RWPE2 (cell line): ENCODE results near the gene GJC2.

Experiments
- ATAC-seq: fragments of 200-7000 bp; cut with Tn5 transposase; 3 replicates; pipeline ENCODE4 v1.9.1; 2021; ENCODE audit warnings: low read depth
- DNase-seq: peaks from one replicate; pipeline ENCODE4 v3.0.0-alpha.2; 2020; ENCODE audit warnings: low spot score
- H3K27ac ChIP-seq: fragments of 450-650 bp; 2 replicates; pipeline ENCODE4 v1.5.1; 2017; ENCODE audit warnings: mild to moderate bottlenecking; ENCODE audit not compliant: poor library complexity, severe bottlenecking
- H3K27me3 ChIP-seq: fragments of 250-450 bp; sonication (Bioruptor Pico); 2 replicates; pipeline ENCODE4 v1.5.1; 2021; ENCODE audit warnings: mild to moderate bottlenecking, moderate library complexity; ENCODE audit not compliant: insufficient read depth, poor library complexity, severe bottlenecking
- H3K36me3 ChIP-seq: fragments of 250-450 bp; sonication (Bioruptor Pico); 2 replicates; pipeline ENCODE4 v1.5.1; 2020; ENCODE audit warnings: low read depth, mild to moderate bottlenecking, moderate library complexity
- H3K4me1 ChIP-seq: fragments of 250-450 bp; sonication (Bioruptor Pico); 2 replicates; pipeline ENCODE4 v1.5.1; 2021; ENCODE audit warnings: mild to moderate bottlenecking, moderate library complexity; ENCODE audit not compliant: insufficient read depth, poor library complexity, severe bottlenecking
- H3K4me3 ChIP-seq: fragments of 250-450 bp; sonication (Bioruptor Pico); 2 replicates; pipeline ENCODE4 v1.5.1; 2021; ENCODE audit warnings: mild to moderate bottlenecking, moderate library complexity; ENCODE audit not compliant: severe bottlenecking
- H3K9me3 ChIP-seq: fragments of 250-450 bp; sonication (Bioruptor Pico); 2 replicates; pipeline ENCODE4 v1.5.1; 2021; ENCODE audit warnings: mild to moderate bottlenecking, moderate library complexity; ENCODE audit not compliant: severe bottlenecking
- TF ChIP-seq, protein P1 (sequence below): fragments of 450-650 bp; IDR thresholded peaks from one replicate; pipeline ENCODE4 v1.5.1; 2017; ENCODE audit warnings: mild to moderate bottlenecking, moderate library complexity; ENCODE audit not compliant: poor library complexity, severe bottlenecking

The GJC2 gene

DNA sequence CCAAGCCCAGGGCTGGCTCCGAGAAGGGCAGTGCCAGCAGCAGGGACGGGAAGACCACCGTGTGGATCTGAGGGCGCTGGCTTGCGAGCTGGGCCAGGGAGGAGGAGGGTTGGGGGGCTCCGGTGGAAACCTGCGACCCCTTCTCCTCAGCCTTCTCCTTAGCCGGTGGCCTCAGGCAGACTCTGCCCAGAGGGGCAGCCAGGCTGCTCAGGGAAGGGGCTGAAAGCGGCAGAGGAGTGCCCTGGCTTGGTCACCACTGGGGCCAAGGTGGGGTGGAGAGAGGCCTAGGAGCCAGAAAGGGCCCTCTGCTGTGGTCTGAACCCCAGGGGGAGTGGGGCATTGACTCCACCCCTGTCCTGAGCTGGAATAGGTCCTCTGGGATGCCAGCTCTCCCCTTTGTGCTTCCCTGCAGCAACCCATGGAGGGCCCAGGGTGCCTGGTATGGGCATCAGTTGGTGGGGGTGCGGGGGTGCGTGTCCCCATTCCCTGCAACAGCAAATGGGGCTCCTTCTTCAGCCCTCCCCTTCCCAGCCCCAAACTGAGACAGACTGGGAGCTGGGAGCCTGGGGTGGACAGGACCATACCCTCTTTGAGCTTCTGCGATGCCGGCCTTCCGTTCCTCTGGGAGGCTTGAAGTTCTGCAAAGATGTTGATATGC lies 9.4 kb downstream of the GJC2 start:
- no peak for ATAC-seq
- TF ChIP-seq, protein P1, sequence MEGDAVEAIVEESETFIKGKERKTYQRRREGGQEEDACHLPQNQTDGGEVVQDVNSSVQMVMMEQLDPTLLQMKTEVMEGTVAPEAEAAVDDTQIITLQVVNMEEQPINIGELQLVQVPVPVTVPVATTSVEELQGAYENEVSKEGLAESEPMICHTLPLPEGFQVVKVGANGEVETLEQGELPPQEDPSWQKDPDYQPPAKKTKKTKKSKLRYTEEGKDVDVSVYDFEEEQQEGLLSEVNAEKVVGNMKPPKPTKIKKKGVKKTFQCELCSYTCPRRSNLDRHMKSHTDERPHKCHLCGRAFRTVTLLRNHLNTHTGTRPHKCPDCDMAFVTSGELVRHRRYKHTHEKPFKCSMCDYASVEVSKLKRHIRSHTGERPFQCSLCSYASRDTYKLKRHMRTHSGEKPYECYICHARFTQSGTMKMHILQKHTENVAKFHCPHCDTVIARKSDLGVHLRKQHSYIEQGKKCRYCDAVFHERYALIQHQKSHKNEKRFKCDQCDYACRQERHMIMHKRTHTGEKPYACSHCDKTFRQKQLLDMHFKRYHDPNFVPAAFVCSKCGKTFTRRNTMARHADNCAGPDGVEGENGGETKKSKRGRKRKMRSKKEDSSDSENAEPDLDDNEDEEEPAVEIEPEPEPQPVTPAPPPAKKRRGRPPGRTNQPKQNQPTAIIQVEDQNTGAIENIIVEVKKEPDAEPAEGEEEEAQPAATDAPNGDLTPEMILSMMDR: no peak

DNA sequence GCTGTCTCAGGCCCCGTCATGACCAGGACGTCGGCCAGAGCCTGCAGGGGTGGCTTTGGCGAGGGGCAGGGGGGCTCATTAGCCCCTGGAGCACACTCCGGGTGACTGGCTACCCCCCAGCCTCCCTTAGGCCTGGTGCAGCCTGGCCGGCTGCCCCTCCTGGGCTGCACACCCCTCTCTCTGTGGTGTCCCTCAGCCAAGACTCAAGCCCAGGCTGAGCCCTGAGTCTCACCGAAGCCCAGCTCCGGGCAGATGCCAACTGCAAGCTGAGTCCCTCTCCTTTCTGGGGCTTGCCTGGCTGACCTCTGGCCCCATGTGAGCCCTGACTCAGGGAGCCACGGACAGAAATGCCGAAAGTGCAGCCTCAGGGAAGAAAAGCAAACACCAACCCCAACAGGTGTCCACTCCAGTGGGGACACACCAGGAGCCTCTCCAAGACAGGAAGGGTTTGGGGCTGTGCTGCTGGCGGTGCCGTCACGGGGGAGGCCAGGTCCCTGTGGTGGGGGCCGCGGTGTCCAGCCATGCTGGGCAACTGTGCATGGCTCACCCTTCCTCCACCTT lies 10.6 kb downstream of the GJC2 start:
- Histone ChIP-seq H3K4me3 (no peak overlapping the region), H3K27me3 (no peaks in the 10 kb centered on the region), H3K9me3 (no peaks in the 10 kb centered on the region), H3K27ac (peak overlapping the region; percentile 94), H3K4me1 (peaks cover 21% of the 10 kb centered on the region), H3K36me3 (no peaks in the 10 kb centered on the region)
- ATAC-seq: no peak
- TF ChIP-seq, protein P1: no peak
- no peak for DNase-seq

More for the DNA sequence above, 9.4 kb downstream of the GJC2 start:
- H3K4me3 ChIP-seq: no peak overlapping the region
- H3K27me3 ChIP-seq: no peaks in the 10 kb centered on the region
- DNase-seq: no peak
- no peaks in the 10 kb centered on the region for H3K36me3 ChIP-seq
- no peaks in the 10 kb centered on the region for H3K9me3 ChIP-seq
- H3K27ac ChIP-seq: no peak overlapping the region
- H3K4me1 ChIP-seq: peaks cover 17% of the 10 kb centered on the region

DNA sequence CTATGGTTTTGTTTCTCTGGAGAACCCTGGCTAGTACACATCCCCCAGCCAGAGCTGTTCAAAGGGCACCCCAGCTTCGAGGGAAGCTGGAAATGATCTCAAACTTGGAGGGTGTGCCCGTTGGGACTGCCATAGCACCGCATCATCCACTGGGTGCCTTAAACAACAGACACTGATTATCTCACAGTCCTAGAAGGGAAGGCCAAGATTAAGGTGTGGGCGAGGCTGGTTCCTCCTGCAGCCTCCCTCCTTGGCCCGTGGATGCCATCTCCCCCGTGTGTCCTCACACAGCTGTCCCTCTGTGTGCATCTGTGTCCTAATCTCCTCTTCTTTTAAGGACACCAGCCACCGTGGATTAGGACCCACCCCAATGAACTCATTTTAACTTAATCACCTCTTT lies 11.6 kb downstream of the GJC2 start:
- H3K9me3 ChIP-seq: no peaks in the 10 kb centered on the region
- ATAC-seq: no peak
- peaks cover 21% of the 10 kb centered on the region for H3K4me1 ChIP-seq
- no peak overlapping the region for H3K4me3 ChIP-seq
- TF ChIP-seq, protein P1: no peak
- no peak for DNase-seq
- H3K36me3 ChIP-seq: no peaks in the 10 kb centered on the region
- H3K27me3 ChIP-seq: no peaks in the 10 kb centered on the region
- peak overlapping the region; percentile 94 for H3K27ac ChIP-seq

DNA sequence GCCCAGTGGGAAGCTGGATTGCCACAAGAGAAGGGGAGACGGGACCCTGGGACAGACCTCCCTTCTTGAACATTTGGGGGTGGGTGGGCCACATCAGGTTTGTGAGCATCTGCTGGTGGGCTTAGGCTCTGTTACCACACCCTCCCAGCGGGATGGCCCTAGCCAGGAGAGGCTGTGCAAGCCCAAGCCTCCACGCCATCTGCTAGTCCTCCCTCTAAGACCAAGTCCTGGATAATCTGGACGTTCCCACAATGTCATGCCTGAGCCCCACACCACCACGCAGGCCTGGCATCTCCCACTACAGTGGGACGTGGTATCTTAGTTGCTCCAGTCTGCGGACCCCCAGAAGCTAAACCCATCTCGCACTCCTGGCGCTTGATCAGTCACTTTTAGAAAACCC lies 12.1 kb downstream of the GJC2 start:
- no peaks in the 10 kb centered on the region for H3K9me3 ChIP-seq
- H3K27ac ChIP-seq: peak overlapping the region; percentile 94
- no peak for DNase-seq
- H3K27me3 ChIP-seq: no peaks in the 10 kb centered on the region
- TF ChIP-seq, protein P1: no peak
- H3K4me1 ChIP-seq: peaks cover 21% of the 10 kb centered on the region
- ATAC-seq: no peak
- H3K4me3 ChIP-seq: no peak overlapping the region
- H3K36me3 ChIP-seq: no peaks in the 10 kb centered on the region

DNA sequence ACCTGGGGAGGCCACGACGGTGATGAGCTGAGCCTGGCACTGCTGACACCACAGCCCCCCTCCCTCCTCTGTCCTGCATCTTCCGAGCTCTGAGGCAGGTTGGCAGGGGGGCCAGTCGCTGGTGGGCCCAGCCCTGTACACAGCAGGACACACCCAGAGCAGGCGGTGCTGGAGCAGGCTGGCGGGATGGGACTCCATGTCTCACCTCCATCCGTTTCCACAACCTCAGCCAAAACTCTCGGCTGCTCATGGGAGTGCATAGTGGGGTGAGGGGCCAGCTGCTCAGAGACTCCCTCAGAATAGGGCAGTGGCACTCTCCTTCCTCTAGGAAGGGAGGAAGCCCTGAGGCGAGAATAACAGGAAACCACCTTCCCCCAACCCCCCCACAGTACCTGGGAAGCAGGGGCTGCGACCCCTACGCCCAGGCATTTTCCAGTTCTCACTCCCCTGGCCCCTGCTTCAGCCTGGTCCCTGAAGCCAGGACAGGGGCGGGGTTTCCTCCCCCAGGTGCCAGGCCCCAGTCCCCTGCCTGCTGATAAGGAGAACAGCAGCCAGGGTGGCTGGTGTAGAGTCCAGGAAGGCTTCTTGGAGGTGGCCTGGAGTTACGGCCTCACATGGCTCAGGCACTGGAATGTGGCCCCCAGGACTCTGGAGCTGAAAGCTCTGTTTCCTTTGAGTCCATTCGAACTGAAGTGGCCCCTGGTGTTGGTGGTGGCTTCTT lies 12.7 kb downstream of the GJC2 start:
- Histone ChIP-seq H3K4me3 (peak overlapping the region; percentile 10), H3K9me3 (no peaks in the 10 kb centered on the region), H3K27ac (peak overlapping the region; percentile 94), H3K4me1 (peaks cover 21% of the 10 kb centered on the region), H3K27me3 (no peaks in the 10 kb centered on the region), H3K36me3 (no peaks in the 10 kb centered on the region)
- peak; percentile 21; the same call in 2 of the 3 replicates for ATAC-seq
- DNase-seq: no peak
- TF ChIP-seq, protein P1: peak; percentile 5
